Measurements from ENCODE around the gene UBE2E1. TPM values are rescaled to one million over a fixed set of nuclear protein-coding genes. Genes with fewer than 3 reads are reported as not detected.

The UBE2E1 gene
- total RNA-seq, 4 donors from 2014 or later = 89.4 to 153 (median 121) TPM

GRCh38 chr3:23885210-23885609 lies 79.5 kb downstream of the UBE2E1 start:
- H3K27ac ChIP-seq = no peak overlapping the region
- WGBS, 2 donors (ENCODE audit: low coverage in 1 of 2) = 77 to 83% methylated on average over 5 to 6 of the region's 6 CpGs
- TF ChIP-seq POLR2A (IDR thresholded peaks at IDR 0.05) (no peak), POLR2AphosphoS5 (IDR thresholded peaks at IDR 0.05) (no peak), EP300 (IDR thresholded peaks at IDR 0.05) (no peak), CTCF (IDR thresholded peaks at IDR 0.05) (no peak)
- H3K9me3 ChIP-seq = no peaks in the 10 kb centered on the region
- H3K36me3 ChIP-seq = peaks cover 0 to 17% of the 10 kb centered on the region in 2 donors
- ATAC-seq = no peak
- no peak overlapping the region for H3K4me3 ChIP-seq
- H3K4me1 ChIP-seq = peaks cover 0 to 30% (median 5%) of the 10 kb centered on the region in 3 donors
- no peaks in the 10 kb centered on the region for H3K27me3 ChIP-seq

GRCh38 chr3:23886311-23886710 lies 80.6 kb downstream of the UBE2E1 start:
- WGBS, 2 donors (ENCODE audit: low coverage in 1 of 2) = 80 to 94% methylated on average over 3 of the region's 3 CpGs
- no peak overlapping the region for H3K27ac ChIP-seq
- H3K27me3 ChIP-seq = no peaks in the 10 kb centered on the region
- no peak for ATAC-seq
- H3K4me1 ChIP-seq = peaks cover 0 to 22% (median 0%) of the 10 kb centered on the region in 3 donors
- no peaks in the 10 kb centered on the region for H3K9me3 ChIP-seq
- peaks cover 0 to 28% of the 10 kb centered on the region in 2 donors for H3K36me3 ChIP-seq
- no peak overlapping the region for H3K4me3 ChIP-seq
- TF ChIP-seq EP300 (IDR thresholded peaks at IDR 0.05) (no peak), POLR2AphosphoS5 (IDR thresholded peaks at IDR 0.05) (no peak), POLR2A (IDR thresholded peaks at IDR 0.05) (no peak), CTCF (IDR thresholded peaks at IDR 0.05) (no peak)

- H3K9me3 ChIP-seq = no peaks in the 10 kb centered on the region
- peaks cover 0 to 23% of the 10 kb centered on the region in 2 donors for H3K36me3 ChIP-seq
- 29 to 47% methylated on average over 3 of the region's 3 CpGs for WGBS, 2 donors (ENCODE audit: low coverage in 1 of 2)
- TF ChIP-seq CTCF (IDR thresholded peaks at IDR 0.05) = peak; percentile 80 to 94 (median 82)
- no peak for TF ChIP-seq POLR2A (IDR thresholded peaks at IDR 0.05)
- TF ChIP-seq EP300 (IDR thresholded peaks at IDR 0.05) = no peak
- no peak for ATAC-seq
- no peak overlapping the region for H3K4me3 ChIP-seq
- no peak overlapping the region for H3K27ac ChIP-seq
- peaks cover 0 to 22% (median 0%) of the 10 kb centered on the region in 3 donors for H3K4me1 ChIP-seq
- H3K27me3 ChIP-seq = no peaks in the 10 kb centered on the region
Observed at GRCh38 chr3:23888617-23889228, 83.0 kb downstream of the UBE2E1 start.

- no peak overlapping the region for H3K27ac ChIP-seq
- TF ChIP-seq CTCF (IDR thresholded peaks at IDR 0.05) (no peak), EP300 (IDR thresholded peaks at IDR 0.05) (no peak), POLR2A (IDR thresholded peaks at IDR 0.05) (no peak), POLR2AphosphoS5 (IDR thresholded peaks at IDR 0.05) (no peak)
- WGBS, 2 donors (ENCODE audit: low coverage in 1 of 2) = 50 to 78% methylated on average over 2 of the region's 2 CpGs
- H3K9me3 ChIP-seq = no peaks in the 10 kb centered on the region
- no peak overlapping the region for H3K4me3 ChIP-seq
- no peaks in the 10 kb centered on the region for H3K27me3 ChIP-seq
- ATAC-seq = no peak
- H3K4me1 ChIP-seq = peaks cover 0 to 22% (median 0%) of the 10 kb centered on the region in 3 donors
- peaks cover 0 to 23% of the 10 kb centered on the region in 2 donors for H3K36me3 ChIP-seq
Observed at GRCh38 chr3:23889386-23889785, 83.6 kb downstream of the UBE2E1 start.

- WGBS, 2 donors (ENCODE audit: low coverage in 1 of 2) = 68 to 71% methylated on average over 4 to 5 of the region's 5 CpGs
- Histone ChIP-seq H3K27me3 (no peaks in the 10 kb centered on the region), H3K4me3 (no peak overlapping the region), H3K36me3 (peaks cover 0 to 23% of the 10 kb centered on the region in 2 donors), H3K27ac (no peak overlapping the region), H3K9me3 (no peaks in the 10 kb centered on the region), H3K4me1 (peaks cover 0 to 22% (median 0%) of the 10 kb centered on the region in 3 donors)
- no peak for TF ChIP-seq POLR2AphosphoS5 (IDR thresholded peaks at IDR 0.05)
- no peak for TF ChIP-seq POLR2A (IDR thresholded peaks at IDR 0.05)
- no peak for TF ChIP-seq EP300 (IDR thresholded peaks at IDR 0.05)
- no peak for TF ChIP-seq CTCF (IDR thresholded peaks at IDR 0.05)
- no peak for ATAC-seq
Observed at GRCh38 chr3:23889950-23890349, 84.2 kb downstream of the UBE2E1 start.

Measured in gastroesophageal sphincter (tissue), 4 donors.